Activated CD4-positive, alpha-beta T cell treated with anti-CD3 and anti-CD28 coated beads for 4 hours (primary cell): ENCODE measurements around the gene SOX6.
"Not testable (repeated sequence)": the region's sequence is repeated elsewhere in the genome, so short reads cannot be mapped to it uniquely, and the experiment has no call there.

Source experiments
- DNase-seq, 2 donors: peaks; one replicate each; pipeline ENCODE4 v3.0.0-alpha.2; 2020

SOX6 gene

DNA sequence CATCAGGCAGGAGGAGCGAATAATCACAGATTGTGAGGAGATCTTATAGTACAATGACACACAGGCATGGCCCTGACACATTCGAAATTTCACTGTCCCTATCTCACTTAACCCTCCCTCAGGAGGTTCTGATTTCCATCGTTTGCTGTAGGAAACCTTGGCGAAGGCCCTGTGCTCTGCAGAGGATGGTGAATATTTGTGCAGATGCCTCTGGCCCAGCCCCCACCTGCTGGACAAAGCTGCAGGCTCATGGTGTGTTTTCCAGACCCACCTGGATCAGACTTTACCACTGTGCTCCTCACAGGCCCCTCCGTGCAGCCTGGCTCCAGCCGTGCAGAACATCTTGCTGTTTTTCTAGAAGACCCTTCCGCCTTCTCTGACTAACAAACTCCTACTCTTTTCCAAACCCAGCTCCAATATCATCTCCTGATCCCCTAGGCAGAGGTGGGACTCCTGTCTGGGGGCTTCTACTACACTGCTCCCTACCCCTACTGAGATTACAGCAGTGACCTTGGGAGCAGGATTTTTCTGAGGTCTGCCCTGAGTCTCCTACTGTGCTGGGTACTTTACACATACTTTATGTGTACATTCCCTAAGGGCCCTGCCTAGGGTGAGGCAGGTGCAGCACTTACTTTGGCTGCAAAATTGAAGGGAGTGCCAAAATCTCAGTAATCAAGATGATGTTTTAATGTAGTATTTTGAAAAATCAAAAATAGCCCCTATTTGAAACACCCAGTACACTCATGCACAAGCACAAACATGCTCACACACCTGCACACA, 412.7 kb downstream of the SOX6 start:
- no peak for DNase-seq

DNA sequence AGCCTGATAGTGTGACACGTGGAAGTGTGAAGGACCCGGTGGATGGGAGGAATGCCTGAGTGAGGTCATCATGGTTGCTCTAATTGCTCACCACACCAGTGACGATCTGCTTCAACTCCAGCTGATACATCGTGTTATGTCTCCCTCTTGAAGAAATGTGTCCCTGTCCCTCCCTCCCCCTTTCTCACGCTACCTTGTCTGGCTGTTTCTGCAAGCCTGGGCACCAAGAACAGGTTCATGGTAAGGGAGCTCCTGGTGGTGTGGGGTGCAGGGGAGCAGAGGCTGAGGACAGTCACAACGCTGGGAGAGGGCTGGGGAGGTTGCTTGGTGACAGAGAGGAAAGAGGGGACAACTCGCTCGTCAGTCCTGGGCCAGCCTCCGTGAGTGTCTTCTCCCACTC, 413.4 kb downstream of the SOX6 start:
- no peak for DNase-seq

DNA sequence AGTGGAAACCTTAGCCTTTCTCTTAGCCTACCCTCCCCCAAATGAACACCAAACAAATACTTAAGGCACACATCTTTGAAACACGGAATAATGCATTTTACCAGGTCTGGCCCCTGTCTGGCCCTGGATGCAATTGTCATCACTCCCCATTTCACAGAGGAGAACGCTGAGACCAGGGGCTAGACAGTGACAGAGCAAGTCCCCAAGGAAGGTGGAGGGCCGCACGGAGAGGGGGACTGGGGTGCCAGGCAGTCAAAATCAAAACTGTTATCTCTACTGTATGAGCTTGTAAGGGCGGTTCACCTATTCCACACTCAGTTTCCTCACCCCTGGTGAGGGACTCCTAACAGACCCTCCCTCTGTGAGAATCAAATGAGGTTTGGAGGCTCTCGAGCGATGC, 414.2 kb downstream of the SOX6 start:
- no peak for DNase-seq

DNA sequence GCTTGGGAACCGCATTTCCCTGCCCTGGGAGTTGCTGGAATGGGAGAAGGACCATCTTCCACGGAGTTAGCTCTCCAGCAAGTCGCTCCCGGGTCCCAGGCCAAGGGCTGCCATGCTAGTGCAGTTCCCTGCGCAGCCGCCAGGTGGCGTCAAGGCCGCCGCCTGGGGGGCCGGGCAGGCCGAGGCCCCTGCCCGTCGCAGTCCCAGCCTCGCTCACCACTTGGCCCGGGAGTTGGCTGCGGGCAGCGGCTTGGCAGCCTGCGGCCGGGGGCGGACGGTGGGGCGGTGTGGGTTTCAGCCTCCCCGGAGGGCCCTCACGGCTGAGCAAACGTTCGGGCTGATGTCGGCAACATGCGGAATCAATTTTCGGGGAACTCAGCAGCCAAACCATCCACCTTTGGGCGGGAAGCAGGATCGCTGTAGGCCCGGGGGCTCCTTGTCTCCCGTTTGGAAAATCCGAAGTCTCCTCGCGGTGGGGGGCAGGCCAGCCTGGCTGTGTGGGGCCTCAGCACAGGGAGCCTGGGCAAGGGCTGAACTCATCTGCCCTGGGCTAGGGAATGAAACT, 415.1 kb downstream of the SOX6 start:
- DNase-seq = no peak

DNA sequence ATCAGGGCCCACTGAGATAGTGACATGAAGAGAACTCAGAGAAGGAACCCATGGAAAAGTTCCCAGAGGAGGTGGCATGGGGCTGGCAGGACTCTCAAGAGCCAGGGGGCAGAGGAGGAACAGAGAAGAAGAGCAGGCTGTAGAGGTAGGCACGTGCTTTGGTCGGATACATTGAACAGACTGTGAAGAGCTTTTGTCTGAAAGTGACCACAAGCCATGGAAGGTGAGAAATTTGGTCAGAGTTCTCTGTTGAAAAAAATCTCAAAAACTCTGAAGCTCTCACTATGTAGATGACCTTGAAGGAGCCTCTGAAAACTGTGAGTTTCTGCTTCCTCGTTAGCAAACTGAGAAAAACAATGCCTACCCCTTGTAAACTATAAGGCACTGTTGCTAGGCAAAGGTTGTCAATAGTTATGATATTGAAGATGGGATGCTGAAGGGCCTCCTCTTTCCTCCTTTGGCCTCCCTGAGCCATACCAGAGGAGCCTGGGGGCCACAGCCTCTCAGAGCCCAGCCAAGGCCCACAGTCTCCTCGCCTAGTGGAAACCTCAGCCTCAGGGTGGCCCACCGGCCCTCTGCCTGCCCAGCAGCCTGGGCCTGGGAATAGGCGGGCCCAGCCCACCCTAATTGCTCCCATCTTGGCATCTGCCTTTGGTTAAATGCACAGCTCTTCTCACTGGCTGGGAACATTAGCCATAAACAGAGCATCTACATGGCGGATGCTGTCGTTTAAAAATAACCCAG, 415.7 kb downstream of the SOX6 start:
- DNase-seq = no peak

DNA sequence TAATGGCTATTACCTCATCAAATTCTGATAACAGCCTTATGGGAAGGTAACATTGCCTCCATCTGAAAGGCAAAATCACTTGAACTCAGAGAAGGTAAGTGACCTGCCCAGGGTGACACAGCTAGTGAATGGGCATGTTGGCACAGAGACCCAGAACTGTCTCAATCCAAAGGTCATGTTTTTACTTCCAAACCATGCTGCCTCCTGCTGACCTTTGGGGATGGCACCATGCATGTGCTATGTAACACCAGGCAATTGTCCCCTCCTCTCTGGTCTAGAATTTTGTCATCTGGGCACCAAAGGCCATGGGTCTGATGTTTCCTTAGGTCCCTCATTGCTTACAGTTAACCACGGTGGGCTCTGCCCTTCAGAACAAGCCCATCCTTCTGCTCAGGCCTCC, 417.4 kb downstream of the SOX6 start:
- DNase-seq = no peak

DNA sequence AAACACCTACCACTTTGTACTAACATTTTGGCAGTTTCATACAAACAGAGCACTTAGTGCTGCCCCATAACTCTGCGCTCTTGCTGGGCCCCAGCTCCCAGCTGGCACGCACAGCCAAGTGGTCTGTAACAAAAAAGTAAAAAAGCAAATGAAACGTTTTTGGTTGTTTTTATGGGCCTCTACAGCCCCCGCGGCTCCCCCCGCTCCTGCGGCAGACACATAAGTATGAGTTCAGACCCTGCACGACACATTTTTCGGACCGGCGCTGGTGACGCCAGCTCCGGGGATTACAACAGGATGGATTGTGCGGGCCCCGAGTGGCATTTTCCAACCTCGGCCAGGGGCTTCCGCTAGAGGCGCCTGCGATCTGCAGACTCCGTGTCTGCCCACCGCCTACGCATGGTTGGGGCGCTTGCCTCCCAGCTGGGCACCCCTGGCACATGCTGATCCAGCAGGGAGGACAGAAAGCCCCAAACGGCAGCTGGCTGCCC, 418.2 kb downstream of the SOX6 start:
- DNase-seq = no peak

DNA sequence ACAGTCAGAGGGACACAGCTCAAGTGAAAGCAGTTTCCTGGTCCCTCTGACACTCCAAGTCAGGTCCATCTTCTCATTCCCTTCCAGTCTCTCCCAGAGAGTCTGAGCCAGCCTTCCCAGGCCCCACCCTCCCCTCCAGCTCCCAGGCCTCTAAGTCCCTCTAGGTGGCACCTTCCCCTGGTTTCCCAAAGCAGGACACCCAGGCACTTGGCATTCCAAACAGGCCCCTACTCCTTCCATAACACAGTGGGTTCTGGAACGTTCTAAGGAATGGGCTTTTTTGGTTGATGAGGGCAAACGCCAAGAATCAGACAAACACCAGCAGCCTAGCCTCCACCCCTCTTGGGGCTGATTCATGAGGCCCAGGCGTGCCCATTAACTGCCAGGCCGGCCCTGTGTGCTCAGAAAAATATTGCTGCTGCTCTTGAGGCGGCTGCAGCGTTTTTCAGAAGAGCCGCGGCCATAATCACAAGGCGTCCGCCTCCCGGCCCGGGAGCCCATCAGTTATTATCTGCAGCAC, 418.7 kb downstream of the SOX6 start:
- DNase-seq = no peak

DNA sequence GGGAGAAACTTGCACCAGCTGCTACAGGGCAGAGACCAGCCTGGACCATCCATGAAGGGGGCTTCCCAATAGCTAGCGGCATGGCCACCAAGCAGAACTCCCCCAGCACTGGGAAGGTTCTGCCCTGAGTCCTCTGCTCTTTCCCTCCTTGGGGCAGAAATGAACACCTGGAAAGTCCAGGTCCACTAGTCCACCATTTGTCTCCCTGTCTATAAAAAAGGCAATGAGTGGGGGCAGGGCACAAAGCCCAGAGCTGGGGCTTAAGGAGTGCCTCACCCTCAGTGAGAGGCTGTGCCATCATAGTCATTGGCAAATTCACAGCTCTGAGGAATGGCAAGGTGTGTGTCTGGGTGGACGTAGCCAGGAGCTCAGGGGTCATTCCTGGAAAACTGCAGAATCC, 420.3 kb downstream of the SOX6 start:
- no peak for DNase-seq

DNA sequence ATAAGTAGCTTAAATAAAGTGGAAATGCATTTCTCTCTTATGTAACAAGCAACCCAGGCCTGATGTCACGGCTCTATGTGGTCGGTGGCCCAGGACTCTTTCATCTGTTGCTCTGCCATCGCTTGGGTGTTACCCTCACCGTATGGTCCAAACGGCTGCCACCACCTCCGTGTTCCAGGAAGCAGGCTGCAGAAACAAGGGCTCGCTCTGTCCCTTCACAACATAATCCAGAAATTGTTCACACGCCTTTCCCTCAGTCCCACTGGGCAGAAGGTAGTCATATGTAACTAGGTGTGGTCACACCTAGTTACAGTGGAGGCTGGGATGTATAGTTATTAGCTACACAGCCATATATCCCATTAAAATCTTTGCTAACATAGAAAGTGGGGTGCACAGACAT, 421.0 kb downstream of the SOX6 start:
- DNase-seq = no peak

DNA sequence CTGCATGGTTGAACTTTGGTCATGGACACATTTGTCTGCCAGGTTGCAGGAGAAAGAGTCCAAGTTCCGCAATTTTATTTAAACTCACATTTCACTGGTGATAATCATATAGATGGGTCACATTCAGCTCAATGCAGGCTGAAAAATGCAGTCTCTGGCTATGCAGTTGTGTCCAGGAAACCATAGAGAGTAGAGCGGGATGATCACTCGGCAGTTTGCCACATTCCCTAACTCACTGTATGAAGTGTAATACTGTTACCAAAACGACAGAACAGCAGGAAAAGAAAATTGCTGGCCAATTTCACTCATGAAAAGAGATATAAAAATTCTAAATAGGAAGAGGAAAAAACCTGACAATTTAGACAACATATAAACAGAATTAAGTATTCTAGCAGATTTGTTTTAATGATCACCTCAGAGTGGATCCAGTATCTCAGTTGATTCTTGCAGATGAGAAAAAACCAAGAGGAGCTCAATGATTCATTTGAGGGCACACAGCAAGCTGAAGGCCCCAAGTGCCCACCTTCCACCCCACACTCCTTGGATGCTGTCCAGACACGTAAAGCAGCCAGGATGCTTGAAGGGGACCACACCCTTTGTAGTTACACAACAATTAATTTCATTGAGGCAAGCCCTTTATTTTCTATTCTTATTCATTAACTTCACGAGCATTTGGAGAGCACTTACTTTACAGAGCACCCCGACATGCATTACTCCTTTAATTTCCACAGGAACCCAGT, 422.3 kb downstream of the SOX6 start:
- DNase-seq = no peak

DNA sequence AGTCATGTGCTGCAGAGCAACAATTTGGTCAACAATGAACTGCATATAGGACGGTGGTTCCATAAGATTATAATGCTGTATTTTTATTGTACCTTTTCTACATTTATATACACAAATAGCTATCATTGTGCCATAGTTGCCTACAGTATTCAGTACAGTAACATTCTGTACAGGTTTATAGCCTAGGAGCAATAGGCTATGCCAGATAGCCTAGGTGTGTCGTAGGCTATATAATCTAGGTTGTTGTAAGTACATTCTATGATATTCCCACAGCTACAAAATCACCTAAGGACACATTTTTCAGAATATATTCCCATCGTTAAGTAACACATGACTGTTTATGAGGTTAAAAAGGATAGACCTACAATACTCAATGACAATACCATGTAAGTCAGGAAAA, 423.9 kb downstream of the SOX6 start:
- DNase-seq = no peak

DNA sequence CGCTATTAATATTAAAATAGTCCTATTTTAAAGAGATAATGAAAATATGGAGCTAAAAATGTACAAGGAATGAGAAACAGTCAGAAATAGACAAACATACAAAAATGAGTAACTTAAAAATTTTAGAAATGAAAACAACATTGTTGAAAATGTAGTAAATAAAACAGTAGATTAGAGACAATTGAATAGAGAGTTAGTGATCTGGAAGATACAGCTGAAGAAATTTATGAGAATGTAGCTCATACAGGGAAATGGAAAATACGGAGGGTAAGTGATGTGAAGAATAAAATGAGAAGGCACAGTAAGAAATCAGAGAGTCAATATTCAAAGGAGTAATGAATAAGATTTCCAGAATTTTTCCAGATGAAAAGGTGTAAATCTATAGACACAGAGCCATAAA, 424.8 kb downstream of the SOX6 start:
- DNase-seq = no peak

DNA sequence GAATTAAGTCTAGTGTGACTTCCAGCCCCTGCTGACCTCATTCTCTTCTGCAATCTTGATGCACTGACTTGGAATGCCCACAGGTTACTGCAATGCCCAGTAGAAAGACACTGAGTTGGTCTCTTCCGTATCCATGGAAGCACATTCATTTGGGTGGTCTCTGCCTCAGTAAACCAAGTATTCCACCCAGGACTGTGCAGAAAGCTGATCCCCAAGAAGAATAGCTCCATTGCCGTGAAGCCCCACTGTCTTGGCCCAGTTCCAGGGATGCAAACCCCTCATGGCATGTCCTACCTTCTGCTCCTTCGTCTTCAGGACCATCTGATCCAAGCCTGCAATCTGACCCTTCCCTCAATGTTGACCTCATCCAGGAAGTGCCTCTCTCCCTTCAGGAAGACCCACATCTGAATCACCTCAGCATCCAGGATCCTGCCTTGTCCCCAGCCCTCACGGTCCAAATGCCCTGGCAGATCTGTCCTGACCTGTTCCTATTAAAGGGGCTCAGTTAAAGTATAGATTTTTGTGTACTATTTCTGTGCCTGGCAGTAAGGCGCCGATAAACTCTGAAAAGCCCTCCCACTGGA, 425.8 kb downstream of the SOX6 start:
- no peak for DNase-seq

DNA sequence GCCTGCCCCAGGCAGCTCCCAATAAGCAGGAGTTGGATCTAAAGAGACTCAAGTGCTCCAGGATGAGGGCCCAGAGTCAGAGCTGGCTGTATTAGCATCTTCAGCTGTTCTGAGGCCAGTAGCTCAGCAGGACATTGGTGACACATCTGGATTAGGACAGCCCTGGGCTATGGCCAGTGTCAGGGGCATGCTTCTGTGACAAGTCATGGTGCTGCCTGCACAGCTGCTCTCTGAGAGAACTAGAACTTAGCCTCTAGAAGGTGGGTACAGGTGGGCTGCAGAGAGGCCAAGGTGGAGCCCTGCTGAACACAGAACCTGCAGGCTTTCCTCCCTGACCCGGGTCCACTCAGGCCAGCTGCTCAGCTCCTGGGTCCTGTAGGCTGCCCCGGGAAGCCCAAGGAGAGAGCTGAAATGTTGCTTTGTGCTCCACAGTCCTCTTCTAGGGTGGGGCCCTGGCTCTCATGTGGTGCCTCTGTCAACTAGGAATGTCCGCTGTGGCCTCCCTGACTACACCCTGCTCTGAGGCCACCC, 426.9 kb downstream of the SOX6 start:
- no peak for DNase-seq

DNA sequence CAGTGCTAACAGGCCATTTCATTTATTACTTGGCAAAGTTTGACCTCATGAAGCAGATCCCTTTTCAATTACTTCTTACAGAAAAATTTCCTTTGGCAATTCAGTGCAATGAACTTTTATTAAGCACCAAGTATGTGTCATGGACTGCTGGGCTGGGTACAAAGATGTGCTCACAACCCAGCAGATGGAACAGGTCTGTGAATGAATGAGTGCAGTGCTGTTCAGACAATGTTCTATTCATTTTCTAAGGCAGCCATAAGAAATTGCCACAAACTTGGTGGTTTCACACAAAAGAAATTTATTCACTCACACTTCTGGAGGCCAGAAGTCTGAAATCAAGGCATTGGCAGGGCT, 428.5 kb downstream of the SOX6 start:
- DNase-seq = no peak

DNA sequence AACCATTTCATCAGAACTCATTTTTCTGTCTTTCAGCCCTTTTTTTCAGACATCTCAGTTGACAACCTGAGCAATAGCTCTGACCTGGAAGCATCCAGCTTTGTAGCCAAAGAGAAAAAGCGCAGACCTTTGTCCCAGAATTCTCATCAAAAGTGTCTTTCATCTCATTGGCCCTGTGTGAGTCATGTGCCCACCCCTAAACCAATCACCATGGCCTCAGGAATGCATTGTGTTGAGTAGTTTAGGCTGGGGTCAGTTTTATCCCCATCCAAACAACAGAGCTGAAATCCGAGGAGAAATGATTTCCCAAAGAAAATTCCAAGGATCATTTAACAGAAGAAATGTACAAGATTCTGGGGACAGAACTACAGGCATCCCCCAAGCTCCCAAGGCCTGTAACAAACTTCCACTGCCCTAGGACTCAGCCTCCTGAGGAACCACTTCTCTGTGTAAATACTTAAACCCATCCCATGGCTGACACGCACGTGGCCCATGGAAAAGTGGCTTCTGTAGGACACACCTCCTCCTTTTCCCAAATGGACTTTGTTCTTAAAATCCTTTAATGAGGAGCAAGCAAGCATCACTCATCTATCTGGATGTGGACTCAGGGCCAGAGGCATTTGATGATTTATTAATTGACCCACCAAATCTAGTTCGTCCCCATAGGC, 429.0 kb downstream of the SOX6 start:
- DNase-seq = no peak

DNA sequence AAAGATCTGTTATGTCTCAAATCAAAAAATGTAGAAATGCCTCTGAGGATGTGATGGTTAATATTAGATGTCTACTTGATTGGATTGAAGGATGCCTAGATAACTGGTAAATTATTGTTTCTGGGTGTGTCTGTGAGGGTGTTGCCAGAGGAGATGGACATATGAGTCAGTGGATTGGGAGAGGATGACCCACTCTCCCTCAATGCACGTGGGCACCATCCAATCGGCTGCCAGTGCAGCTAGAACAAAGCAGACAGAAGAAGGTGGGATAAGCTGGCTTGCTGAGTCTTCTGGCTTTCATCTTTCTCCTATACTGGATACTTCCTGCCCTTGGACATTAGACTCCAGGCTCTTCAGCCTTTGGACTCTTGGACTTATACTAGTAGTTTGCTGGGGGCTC, 430.3 kb downstream of the SOX6 start:
- DNase-seq = no peak

DNA sequence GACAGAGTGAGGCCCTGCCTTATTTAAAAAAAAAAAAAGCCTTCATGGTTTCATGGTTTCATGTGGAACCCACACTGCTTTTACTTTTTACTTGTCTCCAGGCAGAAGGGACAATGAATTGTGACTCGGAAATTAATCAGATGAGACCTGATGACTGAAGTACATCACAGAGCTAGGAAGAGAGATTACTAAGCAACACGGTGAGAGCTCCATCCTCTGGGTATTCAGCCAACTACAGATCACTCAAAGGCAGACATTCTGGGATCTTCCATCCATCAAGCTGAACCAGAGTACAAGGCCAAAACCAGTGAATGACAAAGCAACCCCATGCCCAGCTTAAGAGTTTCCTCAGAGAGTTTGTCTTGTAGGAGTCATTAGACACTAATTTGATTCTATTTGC, 433.2 kb downstream of the SOX6 start:
- no peak for DNase-seq

DNA sequence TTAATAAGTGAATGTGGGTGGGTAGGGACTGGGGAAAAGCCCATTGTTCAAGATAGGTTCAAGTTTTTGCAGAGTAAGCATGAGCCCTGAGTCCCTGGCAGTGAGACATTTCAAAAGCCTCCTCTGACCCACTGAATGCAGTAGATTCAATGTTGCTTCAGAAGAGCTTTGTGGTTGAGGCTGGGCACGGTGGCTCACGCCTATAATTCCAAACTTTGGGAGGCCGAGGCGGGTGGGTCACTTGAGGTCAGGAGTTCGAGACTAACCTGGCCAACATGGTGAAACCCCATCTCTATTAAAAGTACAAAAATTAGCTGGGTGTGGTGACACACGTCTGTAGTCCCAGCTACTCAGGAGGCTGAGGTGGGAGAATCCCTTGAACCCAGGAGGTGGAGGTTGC, 433.6 kb downstream of the SOX6 start:
- DNase-seq = not testable (repeated sequence)

DNA sequence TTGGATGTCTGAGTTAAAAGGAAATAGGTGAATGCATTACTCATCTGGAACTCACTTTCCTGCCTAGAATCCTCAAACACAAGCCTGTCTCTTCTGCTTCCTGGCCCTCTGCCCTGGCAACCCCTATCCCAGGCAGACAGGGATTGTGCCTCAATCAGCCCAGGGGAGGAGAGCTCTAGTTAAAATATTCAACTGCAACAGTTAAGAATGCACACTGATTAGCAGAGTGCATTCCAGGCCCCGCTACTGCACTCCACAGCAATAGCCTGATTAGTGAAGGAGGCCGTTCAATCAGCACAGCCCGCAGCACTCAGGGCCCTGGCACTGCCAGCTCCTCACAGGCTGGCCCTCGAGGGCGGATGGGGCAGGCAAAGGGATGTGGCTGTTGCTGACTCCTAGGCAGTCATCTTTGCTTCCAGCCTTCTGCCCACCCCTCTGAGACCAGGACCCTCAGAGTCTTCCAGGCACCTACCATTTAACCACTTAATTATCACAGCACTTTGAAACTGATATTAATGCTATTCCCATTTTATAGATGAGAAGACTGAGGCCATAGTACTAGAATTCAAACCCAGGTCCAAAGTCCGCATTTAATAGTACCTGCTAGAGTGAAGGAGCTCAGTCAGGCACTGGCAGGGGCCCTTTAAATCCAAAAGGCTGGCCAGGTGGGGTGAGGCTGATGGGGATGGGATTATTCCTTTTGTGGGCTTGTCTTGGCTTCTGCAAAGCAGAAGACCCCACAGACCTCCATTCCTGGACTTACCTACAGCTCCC, 435.3 kb downstream of the SOX6 start:
- no peak for DNase-seq
